Rectal smooth muscle tissue (tissue), 1 donor: ENCODE results near the gene TMED4.
A peak's percentile ranks its signal among the peaks of the same experiment; 100 is the strongest.

Source experiments
- H3K27ac ChIP-seq: one replicate; pipeline ENCODE4 v1.7.0; 2013; ENCODE audit warnings: low read depth, low read length, inconsistent platforms
- H3K27me3 ChIP-seq: one replicate; pipeline ENCODE4 v1.7.0; 2013; ENCODE audit warnings: low read length; ENCODE audit not compliant: control insufficient read depth, insufficient read depth
- H3K36me3 ChIP-seq: one replicate; pipeline ENCODE4 v1.7.0; 2013; ENCODE audit warnings: low read length; ENCODE audit not compliant: control insufficient read depth, insufficient read depth
- H3K4me1 ChIP-seq: one replicate; pipeline ENCODE4 v1.7.0; 2013; ENCODE audit warnings: low read length; ENCODE audit not compliant: control insufficient read depth, insufficient read depth
- H3K4me3 ChIP-seq: one replicate; pipeline ENCODE4 v1.7.0; 2013; ENCODE audit warnings: low read length
- H3K9ac ChIP-seq: one replicate; pipeline ENCODE4 v1.7.0; 2013; ENCODE audit warnings: low read length

TMED4 gene

GRCh38 chr7:44618045-44618444 is 36.0 kb upstream of the TMED4 start:
- Histone ChIP-seq H3K4me3 (no peak overlapping the region), H3K27me3 (no peaks in the 10 kb centered on the region), H3K27ac (no peak overlapping the region), H3K4me1 (no peaks in the 10 kb centered on the region), H3K36me3 (no peaks in the 10 kb centered on the region), H3K9ac (no peak overlapping the region)

GRCh38 chr7:44617225-44617890 is 35.3 kb upstream of the TMED4 start:
- Histone ChIP-seq H3K27ac (no peak overlapping the region), H3K27me3 (no peaks in the 10 kb centered on the region), H3K4me1 (no peaks in the 10 kb centered on the region), H3K9ac (no peak overlapping the region), H3K4me3 (no peak overlapping the region), H3K36me3 (no peaks in the 10 kb centered on the region)

GRCh38 chr7:44616545-44616944 is 34.5 kb upstream of the TMED4 start:
- H3K27ac ChIP-seq, result no peak overlapping the region
- H3K4me1 ChIP-seq, result no peaks in the 10 kb centered on the region

GRCh38 chr7:44615793-44616192 is 33.8 kb upstream of the TMED4 start:
- no peaks in the 10 kb centered on the region for H3K4me1 ChIP-seq
- H3K27ac ChIP-seq, result no peak overlapping the region
- H3K36me3 ChIP-seq, result no peaks in the 10 kb centered on the region
- H3K9ac ChIP-seq, result no peak overlapping the region
- no peaks in the 10 kb centered on the region for H3K27me3 ChIP-seq
- H3K4me3 ChIP-seq, result no peak overlapping the region

More at GRCh38 chr7:44616545-44616944, 34.5 kb upstream of the TMED4 start:
- no peak overlapping the region for H3K9ac ChIP-seq
- no peaks in the 10 kb centered on the region for H3K36me3 ChIP-seq
- no peaks in the 10 kb centered on the region for H3K27me3 ChIP-seq
- no peak overlapping the region for H3K4me3 ChIP-seq

- no peaks in the 10 kb centered on the region for H3K27me3 ChIP-seq
- no peak overlapping the region for H3K27ac ChIP-seq
- H3K36me3 ChIP-seq, result no peaks in the 10 kb centered on the region
- H3K4me1 ChIP-seq, result no peaks in the 10 kb centered on the region
- no peak overlapping the region for H3K9ac ChIP-seq
- no peak overlapping the region for H3K4me3 ChIP-seq
These were observed 33.1 kb upstream of the TMED4 start for GRCh38 chr7:44615149-44615611.

GRCh38 chr7:44609829-44610228 is 27.8 kb upstream of the TMED4 start:
- Histone ChIP-seq H3K27me3 (no peaks in the 10 kb centered on the region), H3K4me1 (peaks cover 3% of the 10 kb centered on the region), H3K27ac (no peak overlapping the region), H3K9ac (no peak overlapping the region), H3K4me3 (no peak overlapping the region), H3K36me3 (no peaks in the 10 kb centered on the region)

GRCh38 chr7:44608916-44609648 is 27.1 kb upstream of the TMED4 start:
- no peaks in the 10 kb centered on the region for H3K27me3 ChIP-seq
- no peak overlapping the region for H3K4me3 ChIP-seq
- no peak overlapping the region for H3K27ac ChIP-seq
- no peak overlapping the region for H3K9ac ChIP-seq
- H3K36me3 ChIP-seq, result no peaks in the 10 kb centered on the region
- peaks cover 3% of the 10 kb centered on the region for H3K4me1 ChIP-seq

- H3K27ac ChIP-seq, result peak overlapping the region; percentile 94
- H3K4me3 ChIP-seq, result peak overlapping the region; percentile 76
- no peaks in the 10 kb centered on the region for H3K27me3 ChIP-seq
- H3K36me3 ChIP-seq, result no peaks in the 10 kb centered on the region
- H3K9ac ChIP-seq, result peak overlapping the region; percentile 93
- peaks cover 3% of the 10 kb centered on the region for H3K4me1 ChIP-seq
These were observed 25.4 kb upstream of the TMED4 start for GRCh38 chr7:44607141-44608068.

GRCh38 chr7:44606341-44607140 is 24.5 kb upstream of the TMED4 start, which contains the start of gene OGDH:
OGDH (plus strand) TSS chr7:44606627; CDS start chr7:44624344, 17,717 bp downstream.
- peaks cover 3% of the 10 kb centered on the region for H3K4me1 ChIP-seq
- H3K27ac ChIP-seq, result peak within 1 kb of the TSS; percentile 94
- peak within 1 kb of the TSS; percentile 81 for H3K4me3 ChIP-seq
- H3K36me3 ChIP-seq, result no peaks in the 10 kb centered on the region
- H3K9ac ChIP-seq, result peak within 1 kb of the TSS; percentile 93
- H3K27me3 ChIP-seq, result no peaks in the 10 kb centered on the region

GRCh38 chr7:44604941-44605340 is 22.9 kb upstream of the TMED4 start:
- Histone ChIP-seq H3K4me3 (no peak overlapping the region), H3K27me3 (no peaks in the 10 kb centered on the region), H3K27ac (no peak overlapping the region), H3K36me3 (no peaks in the 10 kb centered on the region), H3K9ac (no peak overlapping the region), H3K4me1 (peaks cover 3% of the 10 kb centered on the region)

GRCh38 chr7:44603193-44603592 is 21.2 kb upstream of the TMED4 start:
- peaks cover 3% of the 10 kb centered on the region for H3K4me1 ChIP-seq
- no peak overlapping the region for H3K4me3 ChIP-seq
- H3K27ac ChIP-seq, result no peak overlapping the region
- no peaks in the 10 kb centered on the region for H3K36me3 ChIP-seq
- H3K9ac ChIP-seq, result no peak overlapping the region
- no peaks in the 10 kb centered on the region for H3K27me3 ChIP-seq
